Mesenchymal stem cell (in vitro differentiated cells and primary cell): ENCODE data around the gene XPR1.

Experiments used
- DNase-seq: peaks from one replicate; pipeline ENCODE4 v3.0.0-alpha.2; 2013
- H2AFZ ChIP-seq: one replicate; pipeline ENCODE4 v1.6.1; 2013; ENCODE audit warnings: low read depth, mild to moderate bottlenecking, control low read depth, inconsistent platforms, low read length, moderate library complexity
- H2AK5ac ChIP-seq: 2 replicates; pipeline ENCODE4 v1.6.1; 2013; ENCODE audit warnings: low read length, moderate library complexity, mild to moderate bottlenecking, inconsistent platforms; ENCODE audit not compliant: severe bottlenecking
- H2BK120ac ChIP-seq: one replicate; pipeline ENCODE4 v1.6.1; 2013; ENCODE audit warnings: low read depth, mild to moderate bottlenecking, inconsistent platforms, low read length, moderate library complexity
- H2BK12ac ChIP-seq, 2 experiments: one replicate each; pipeline ENCODE4 v1.6.1; 2013; ENCODE audit warnings: inconsistent platforms in 2 of 2, low read length in 2 of 2, mild to moderate bottlenecking in 2 of 2, moderate library complexity in 2 of 2, control low read depth in 1 of 2
- H2BK15ac ChIP-seq: one replicate; pipeline ENCODE4 v1.6.1; 2013; ENCODE audit warnings: mild to moderate bottlenecking, low read depth, inconsistent platforms; ENCODE audit not compliant: poor library complexity, severe bottlenecking
- H2BK5ac ChIP-seq: 2 replicates; pipeline ENCODE4 v1.6.1; 2013; ENCODE audit warnings: low read depth, mild to moderate bottlenecking, low read length, control low read depth, inconsistent platforms; ENCODE audit not compliant: poor library complexity, severe bottlenecking
- H3K14ac ChIP-seq, 2 experiments: one replicate each; pipeline ENCODE4 v1.6.1; 2013; ENCODE audit warnings: inconsistent platforms in 2 of 2, low read length in 2 of 2, control low read depth in 1 of 2, mild to moderate bottlenecking in 1 of 2, moderate library complexity in 1 of 2
- H3K18ac ChIP-seq, 2 experiments: one replicate each; pipeline ENCODE4 v1.6.1; 2013; ENCODE audit warnings: inconsistent platforms in 2 of 2, low read length in 2 of 2, control low read depth in 1 of 2, low read depth in 1 of 2, mild to moderate bottlenecking in 1 of 2
- H3K23ac ChIP-seq, 2 experiments: one replicate each; pipeline ENCODE4 v1.6.1; 2013; ENCODE audit warnings: inconsistent platforms in 2 of 2, low read length in 2 of 2, mild to moderate bottlenecking in 2 of 2, moderate library complexity in 2 of 2, control low read depth in 1 of 2
- H3K27ac ChIP-seq: 2 replicates; pipeline ENCODE4 v1.5.1; 2013; ENCODE audit warnings: mild to moderate bottlenecking, moderate library complexity, low read length, control low read depth, inconsistent platforms; ENCODE audit not compliant: poor library complexity, severe bottlenecking
- H3K27me3 ChIP-seq, 2 experiments: 2 replicates each; pipeline versions ENCODE4 v1.6.1 to v1.7.0; 2013; ENCODE audit warnings: low read length in 2 of 2, mild to moderate bottlenecking in 2 of 2, moderate library complexity in 2 of 2, control low read depth in 1 of 2, inconsistent platforms in 1 of 2; ENCODE audit not compliant: control insufficient read depth in 1 of 2, insufficient read depth in 1 of 2
- H3K36me3 ChIP-seq, 2 experiments: 2 replicates each; pipeline versions ENCODE4 v1.6.1 to v1.7.0; 2013; ENCODE audit warnings: low read length in 2 of 2, control low read depth in 1 of 2, inconsistent platforms in 1 of 2, low read depth in 1 of 2, mild to moderate bottlenecking in 1 of 2; ENCODE audit not compliant: insufficient read depth in 2 of 2, control insufficient read depth in 1 of 2
- H3K4ac ChIP-seq, 2 experiments: one replicate each; pipeline ENCODE4 v1.6.1; 2013; ENCODE audit warnings: inconsistent platforms in 2 of 2, low read length in 2 of 2, mild to moderate bottlenecking in 2 of 2, moderate library complexity in 2 of 2, control low read depth in 1 of 2, low read depth in 1 of 2
- H3K4me1 ChIP-seq: 2 replicates; pipeline ENCODE4 v1.6.1; 2013; ENCODE audit warnings: low read depth, low read length, control low read depth; ENCODE audit not compliant: control insufficient read depth, insufficient read depth
- H3K4me2 ChIP-seq: 2 replicates; pipeline ENCODE4 v1.6.1; 2013; ENCODE audit warnings: low read length, mild to moderate bottlenecking, inconsistent platforms; ENCODE audit not compliant: poor library complexity, severe bottlenecking
- H3K4me3 ChIP-seq, 2 experiments: 2 replicates each; pipeline versions ENCODE4 v1.5.1 to v1.7.0; 2013; ENCODE audit warnings: low read length in 2 of 2, mild to moderate bottlenecking in 2 of 2, control low read depth in 1 of 2, low read depth in 1 of 2; ENCODE audit not compliant: insufficient read depth in 1 of 2
- H3K79me1 ChIP-seq: replicated peaks from 2 replicates; pipeline ENCODE4 v1.6.1; 2013; ENCODE audit warnings: mild to moderate bottlenecking, control low read depth, low read length, inconsistent platforms; ENCODE audit not compliant: poor library complexity, severe bottlenecking
- H3K9ac ChIP-seq: 2 replicates; pipeline ENCODE4 v1.7.0; 2013; ENCODE audit warnings: mild to moderate bottlenecking, low read length, moderate library complexity
- H3K9me3 ChIP-seq: 2 replicates; pipeline ENCODE4 v1.7.0; 2013; ENCODE audit warnings: mild to moderate bottlenecking, low read length; ENCODE audit not compliant: control insufficient read depth
- H4K8ac ChIP-seq: one replicate; pipeline ENCODE4 v1.6.1; 2013; ENCODE audit warnings: inconsistent platforms, mild to moderate bottlenecking, low read length, moderate library complexity
- H4K91ac ChIP-seq: one replicate; pipeline ENCODE4 v1.6.1; 2013; ENCODE audit warnings: mild to moderate bottlenecking, low read length, inconsistent platforms
- WGBS: methylation state at CpG from one replicate; pipeline ENCODE4 v1.1.7; 2013; ENCODE audit warnings: mixed read lengths; 5-methylcytosine and 5-hydroxymethylcytosine counted together

Gene XPR1

GRCh38 chr1:180884588-180885300 lies 252.9 kb downstream of the XPR1 start:
- Histone ChIP-seq H2BK15ac (no peak overlapping the region), H3K9me3 (no peaks in the 10 kb centered on the region), H4K91ac (no peak overlapping the region), H4K8ac (no peak overlapping the region), H3K79me1 (peaks cover 1% of the 10 kb centered on the region), H3K27ac (no peak overlapping the region), H3K36me3 (peaks cover 0 to 33% of the 10 kb centered on the region in 2 experiments), H2AK5ac (no peak overlapping the region), H3K9ac (no peak overlapping the region), H3K4ac (no peak overlapping the region), H2AFZ (no peak overlapping the region), H3K18ac (no peak overlapping the region), H3K4me1 (peaks cover 2% of the 10 kb centered on the region), H2BK120ac (no peak overlapping the region), H3K4me3 (no peak overlapping the region), H3K14ac (no peak overlapping the region), H3K23ac (no peak overlapping the region), H2BK12ac (no peak overlapping the region), H2BK5ac (no peak overlapping the region), H3K27me3 (no peaks in the 10 kb centered on the region), H3K4me2 (no peak overlapping the region)
- no peak for DNase-seq
- WGBS = 100% methylated on average over 2 of the region's 3 CpGs

DNA sequence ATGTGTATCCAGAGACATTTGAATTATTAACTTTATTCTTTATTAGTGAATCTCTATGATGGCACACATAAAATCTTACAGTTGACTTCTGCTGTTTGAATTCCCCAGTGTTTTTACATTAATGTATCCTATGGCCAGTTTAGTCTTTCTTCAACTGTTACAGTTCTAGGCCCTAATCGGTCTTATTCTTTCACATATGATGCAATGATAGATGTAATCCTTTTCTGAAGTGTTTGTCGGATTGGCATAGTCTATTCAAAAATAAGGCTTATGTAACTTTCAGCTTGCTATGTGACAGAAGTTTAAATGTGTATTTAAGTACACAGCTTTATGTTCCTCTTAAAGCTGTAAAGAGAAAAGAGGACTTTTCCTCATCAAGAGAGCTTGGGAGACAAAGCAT lies 254.5 kb downstream of the XPR1 start:
- H3K14ac ChIP-seq = no peak overlapping the region
- no peak overlapping the region for H2BK120ac ChIP-seq
- no peaks in the 10 kb centered on the region for H3K9me3 ChIP-seq
- H4K91ac ChIP-seq = no peak overlapping the region
- H3K4me1 ChIP-seq = peaks cover 2% of the 10 kb centered on the region
- no peak overlapping the region for H2AK5ac ChIP-seq
- H3K36me3 ChIP-seq = peaks cover 0 to 26% of the 10 kb centered on the region in 2 experiments
- no peak overlapping the region for H2BK15ac ChIP-seq
- H3K4me2 ChIP-seq = no peak overlapping the region
- H2BK5ac ChIP-seq = no peak overlapping the region
- 100% methylated on average over 1 of the region's 2 CpGs for WGBS
- H3K79me1 ChIP-seq = peaks cover 1% of the 10 kb centered on the region
- DNase-seq = no peak
- no peaks in the 10 kb centered on the region for H3K27me3 ChIP-seq
- no peak overlapping the region for H3K27ac ChIP-seq
- H3K18ac ChIP-seq = no peak overlapping the region
- H3K4ac ChIP-seq = no peak overlapping the region
- no peak overlapping the region for H4K8ac ChIP-seq
- H2AFZ ChIP-seq = no peak overlapping the region
- no peak overlapping the region for H3K9ac ChIP-seq
- H2BK12ac ChIP-seq = no peak overlapping the region
- no peak overlapping the region for H3K23ac ChIP-seq
- H3K4me3 ChIP-seq = no peak overlapping the region

DNA sequence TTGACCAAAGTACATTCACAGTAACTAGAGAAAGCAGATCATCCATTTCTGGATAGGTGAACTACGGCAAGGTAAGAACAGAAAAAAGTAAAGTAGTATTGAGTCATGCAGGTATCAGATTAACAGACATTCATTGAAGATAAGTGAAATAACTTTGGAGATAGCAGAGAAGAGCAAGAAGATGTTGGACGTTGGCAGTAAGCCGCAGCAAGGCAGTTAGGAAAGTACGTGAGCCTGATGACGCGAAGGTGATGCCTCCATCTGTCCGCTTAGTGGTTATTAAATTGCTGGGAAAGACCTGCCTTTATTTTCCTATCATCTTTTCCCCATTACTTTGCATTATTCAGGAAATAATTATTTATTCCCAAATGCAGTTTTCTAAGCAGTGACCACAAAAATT lies 256.0 kb downstream of the XPR1 start:
- no peak overlapping the region for H2AK5ac ChIP-seq
- no peak overlapping the region for H2BK5ac ChIP-seq
- DNase-seq = no peak
- H3K4ac ChIP-seq = no peak overlapping the region
- H3K36me3 ChIP-seq = peaks cover 0 to 23% of the 10 kb centered on the region in 2 experiments
- no peak overlapping the region for H3K23ac ChIP-seq
- no peak overlapping the region for H4K91ac ChIP-seq
- H3K9ac ChIP-seq = no peak overlapping the region
- H3K9me3 ChIP-seq = no peaks in the 10 kb centered on the region
- H3K4me3 ChIP-seq = no peak overlapping the region
- no peak overlapping the region for H3K18ac ChIP-seq
- no peak overlapping the region for H2BK15ac ChIP-seq
- H3K4me1 ChIP-seq = no peaks in the 10 kb centered on the region
- no peak overlapping the region for H2BK12ac ChIP-seq
- peaks cover under 1% of the 10 kb centered on the region for H3K79me1 ChIP-seq
- 99% methylated on average over 6 of the region's 7 CpGs for WGBS
- H2AFZ ChIP-seq = no peak overlapping the region
- no peak overlapping the region for H4K8ac ChIP-seq
- no peak overlapping the region for H3K27ac ChIP-seq
- H3K14ac ChIP-seq = no peak overlapping the region
- no peaks in the 10 kb centered on the region for H3K27me3 ChIP-seq
- H2BK120ac ChIP-seq = no peak overlapping the region
- no peak overlapping the region for H3K4me2 ChIP-seq

DNA sequence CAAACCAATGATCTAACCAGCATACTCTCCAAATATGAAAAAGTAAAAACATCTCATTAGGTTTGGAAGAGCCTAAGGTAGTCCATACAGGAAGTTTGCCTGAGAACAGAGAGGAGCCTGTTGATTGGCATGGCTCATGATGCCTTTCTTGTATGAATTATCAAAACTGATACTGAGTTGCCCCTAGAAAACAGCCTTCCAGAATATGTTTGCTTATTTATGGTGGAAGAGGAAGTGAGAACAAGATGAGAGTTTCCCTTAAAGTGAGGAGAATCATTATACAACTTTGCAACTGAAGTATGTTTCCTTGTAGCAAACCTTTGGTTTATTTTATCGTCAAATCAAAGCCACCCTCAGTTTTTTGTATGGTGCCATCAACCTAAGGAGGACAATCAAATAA lies 257.0 kb downstream of the XPR1 start:
- no peak for DNase-seq
- H3K36me3 ChIP-seq = peaks cover 0 to 21% of the 10 kb centered on the region in 2 experiments
- no peak overlapping the region for H3K27ac ChIP-seq
- H2BK5ac ChIP-seq = no peak overlapping the region
- H3K14ac ChIP-seq = no peak overlapping the region
- no peak overlapping the region for H3K18ac ChIP-seq
- no peak overlapping the region for H3K4me2 ChIP-seq
- no peak overlapping the region for H2AK5ac ChIP-seq
- no peak overlapping the region for H2BK12ac ChIP-seq
- no peak overlapping the region for H3K4me3 ChIP-seq
- H3K4ac ChIP-seq = no peak overlapping the region
- no peaks in the 10 kb centered on the region for H3K9me3 ChIP-seq
- H3K27me3 ChIP-seq = no peaks in the 10 kb centered on the region
- WGBS = 100% methylated on average over 1 of the region's 1 CpG
- H3K23ac ChIP-seq = no peak overlapping the region
- no peak overlapping the region for H2AFZ ChIP-seq
- H3K4me1 ChIP-seq = no peaks in the 10 kb centered on the region
- H4K91ac ChIP-seq = no peak overlapping the region
- no peak overlapping the region for H2BK120ac ChIP-seq
- H3K79me1 ChIP-seq = no peaks in the 10 kb centered on the region
- H2BK15ac ChIP-seq = no peak overlapping the region
- no peak overlapping the region for H4K8ac ChIP-seq
- no peak overlapping the region for H3K9ac ChIP-seq
